ENCODE results near the gene BMPR1A. TPM values are rescaled to one million over a fixed set of nuclear protein-coding genes. Genes with fewer than 3 reads are reported as not detected.

Gene BMPR1A
- total RNA-seq, 1 experiment from 2014 or later, result 104 TPM

DNA sequence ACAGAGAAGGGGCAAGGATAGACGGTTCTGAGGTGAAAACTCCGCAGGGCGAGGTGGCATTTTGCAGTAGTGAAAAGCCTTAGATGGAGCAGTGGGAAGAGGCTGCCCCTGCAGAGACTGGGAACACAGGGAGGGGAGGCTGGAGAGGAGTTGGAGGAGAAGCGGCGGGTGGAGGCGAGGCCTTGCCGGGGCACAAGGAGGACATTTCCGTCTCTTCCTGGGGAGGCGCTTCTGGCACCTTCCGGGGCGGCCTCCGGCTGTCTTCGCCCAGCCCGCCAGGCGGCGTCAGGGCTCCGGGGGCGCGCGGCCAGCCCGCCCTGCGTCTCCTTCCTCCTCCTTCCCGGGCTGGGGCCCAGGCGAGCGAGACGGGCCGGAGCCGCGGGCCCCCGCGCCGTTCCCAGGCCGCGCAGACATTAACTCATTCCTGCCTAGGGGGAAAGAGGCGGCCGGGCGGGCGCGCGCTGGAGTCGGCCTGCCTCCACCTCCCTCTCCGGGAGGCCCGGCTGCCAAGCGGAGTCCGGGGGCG is 45.4 kb upstream of the BMPR1A start:
- H3K27me3 Mint-ChIP-seq (ENCODE audit: low read depth), result peaks cover 4% of the 10 kb centered on the region; the same call in 1 of the 2 replicates
- POLR2A ChIA-PET, result no interaction called here
- CTCF ChIA-PET, result interaction anchor here (1.0 to 2.3 kb wide), 4 partner anchors 22 to 189 kb away, joined by 3 to 14 read pairs (median 8); partner anchors contain the start of gene BMPR1A

More for the DNA sequence above, 45.4 kb upstream of the BMPR1A start:
- Mint-ChIP-seq H3K36me3 (no peaks in the 10 kb centered on the region), H3K9me3 (no peaks in the 10 kb centered on the region), H3K4me1 (peaks cover 58% of the 10 kb centered on the region), H3K27ac (peak overlapping the region; percentile 80), H3K4me3 (peak overlapping the region; percentile 62)
- TF ChIP-seq SP1 (CRISPR knock-in tag; conservative IDR thresholded peaks at IDR 0.05), result peak; percentile 67
- TF ChIP-seq, protein P1, sequence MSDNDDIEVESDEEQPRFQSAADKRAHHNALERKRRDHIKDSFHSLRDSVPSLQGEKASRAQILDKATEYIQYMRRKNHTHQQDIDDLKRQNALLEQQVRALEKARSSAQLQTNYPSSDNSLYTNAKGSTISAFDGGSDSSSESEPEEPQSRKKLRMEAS (CRISPR knock-in tag; IDR thresholded peaks at IDR 0.05), result peak; percentile 71; the same call in 1 of the 2 replicates
- TF ChIP-seq, protein P2, sequence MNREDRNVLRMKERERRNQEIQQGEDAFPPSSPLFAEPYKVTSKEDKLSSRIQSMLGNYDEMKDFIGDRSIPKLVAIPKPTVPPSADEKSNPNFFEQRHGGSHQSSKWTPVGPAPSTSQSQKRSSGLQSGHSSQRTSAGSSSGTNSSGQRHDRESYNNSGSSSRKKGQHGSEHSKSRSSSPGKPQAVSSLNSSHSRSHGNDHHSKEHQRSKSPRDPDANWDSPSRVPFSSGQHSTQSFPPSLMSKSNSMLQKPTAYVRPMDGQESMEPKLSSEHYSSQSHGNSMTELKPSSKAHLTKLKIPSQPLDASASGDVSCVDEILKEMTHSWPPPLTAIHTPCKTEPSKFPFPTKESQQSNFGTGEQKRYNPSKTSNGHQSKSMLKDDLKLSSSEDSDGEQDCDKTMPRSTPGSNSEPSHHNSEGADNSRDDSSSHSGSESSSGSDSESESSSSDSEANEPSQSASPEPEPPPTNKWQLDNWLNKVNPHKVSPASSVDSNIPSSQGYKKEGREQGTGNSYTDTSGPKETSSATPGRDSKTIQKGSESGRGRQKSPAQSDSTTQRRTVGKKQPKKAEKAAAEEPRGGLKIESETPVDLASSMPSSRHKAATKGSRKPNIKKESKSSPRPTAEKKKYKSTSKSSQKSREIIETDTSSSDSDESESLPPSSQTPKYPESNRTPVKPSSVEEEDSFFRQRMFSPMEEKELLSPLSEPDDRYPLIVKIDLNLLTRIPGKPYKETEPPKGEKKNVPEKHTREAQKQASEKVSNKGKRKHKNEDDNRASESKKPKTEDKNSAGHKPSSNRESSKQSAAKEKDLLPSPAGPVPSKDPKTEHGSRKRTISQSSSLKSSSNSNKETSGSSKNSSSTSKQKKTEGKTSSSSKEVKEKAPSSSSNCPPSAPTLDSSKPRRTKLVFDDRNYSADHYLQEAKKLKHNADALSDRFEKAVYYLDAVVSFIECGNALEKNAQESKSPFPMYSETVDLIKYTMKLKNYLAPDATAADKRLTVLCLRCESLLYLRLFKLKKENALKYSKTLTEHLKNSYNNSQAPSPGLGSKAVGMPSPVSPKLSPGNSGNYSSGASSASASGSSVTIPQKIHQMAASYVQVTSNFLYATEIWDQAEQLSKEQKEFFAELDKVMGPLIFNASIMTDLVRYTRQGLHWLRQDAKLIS (CRISPR knock-in tag; IDR thresholded peaks at IDR 0.05; ENCODE audit: borderline replicate concordance), result 0 out of 2 replicates have a peak, but pooled peaks have one; percentile 48
- peak; percentile 74; the same call in 1 of the 2 replicates for TF ChIP-seq TP53 (CRISPR knock-in tag; IDR thresholded peaks at IDR 0.05)
- 0 out of 2 replicates have a peak, but pooled peaks have one; percentile 37 for TF ChIP-seq ZBTB21 (CRISPR knock-in tag; IDR thresholded peaks at IDR 0.05; ENCODE audit: borderline replicate concordance)
- TF ChIP-seq, protein P3, sequence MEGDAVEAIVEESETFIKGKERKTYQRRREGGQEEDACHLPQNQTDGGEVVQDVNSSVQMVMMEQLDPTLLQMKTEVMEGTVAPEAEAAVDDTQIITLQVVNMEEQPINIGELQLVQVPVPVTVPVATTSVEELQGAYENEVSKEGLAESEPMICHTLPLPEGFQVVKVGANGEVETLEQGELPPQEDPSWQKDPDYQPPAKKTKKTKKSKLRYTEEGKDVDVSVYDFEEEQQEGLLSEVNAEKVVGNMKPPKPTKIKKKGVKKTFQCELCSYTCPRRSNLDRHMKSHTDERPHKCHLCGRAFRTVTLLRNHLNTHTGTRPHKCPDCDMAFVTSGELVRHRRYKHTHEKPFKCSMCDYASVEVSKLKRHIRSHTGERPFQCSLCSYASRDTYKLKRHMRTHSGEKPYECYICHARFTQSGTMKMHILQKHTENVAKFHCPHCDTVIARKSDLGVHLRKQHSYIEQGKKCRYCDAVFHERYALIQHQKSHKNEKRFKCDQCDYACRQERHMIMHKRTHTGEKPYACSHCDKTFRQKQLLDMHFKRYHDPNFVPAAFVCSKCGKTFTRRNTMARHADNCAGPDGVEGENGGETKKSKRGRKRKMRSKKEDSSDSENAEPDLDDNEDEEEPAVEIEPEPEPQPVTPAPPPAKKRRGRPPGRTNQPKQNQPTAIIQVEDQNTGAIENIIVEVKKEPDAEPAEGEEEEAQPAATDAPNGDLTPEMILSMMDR (IDR thresholded peaks at IDR 0.05), result peak; percentile 65
- no peak for TF ChIP-seq MXD4 (CRISPR knock-in tag; IDR thresholded peaks at IDR 0.05; ENCODE audit: borderline replicate concordance)
- TF ChIP-seq FOXK1 (CRISPR knock-in tag; IDR thresholded peaks at IDR 0.05), result peak; percentile 71
- 0 out of 2 replicates have a peak, but pooled peaks have one; percentile 24 for TF ChIP-seq KAT7 (CRISPR knock-in tag; IDR thresholded peaks at IDR 0.05; ENCODE audit: borderline replicate concordance)
- no peak for TF ChIP-seq NR3C1 (CRISPR knock-in tag; conservative IDR thresholded peaks at IDR 0.05; ENCODE audit: low read depth)
- TF ChIP-seq TCF7 (CRISPR knock-in tag; IDR thresholded peaks at IDR 0.05; ENCODE audit: low read depth), result no peak
- peak; percentile 63 for TF ChIP-seq MYBL2 (CRISPR knock-in tag; IDR thresholded peaks at IDR 0.05)
- TF ChIP-seq ZNF423 (CRISPR knock-in tag; IDR thresholded peaks at IDR 0.05), result peak; percentile 47; the same call in 1 of the 2 replicates
- TF ChIP-seq, protein P4, sequence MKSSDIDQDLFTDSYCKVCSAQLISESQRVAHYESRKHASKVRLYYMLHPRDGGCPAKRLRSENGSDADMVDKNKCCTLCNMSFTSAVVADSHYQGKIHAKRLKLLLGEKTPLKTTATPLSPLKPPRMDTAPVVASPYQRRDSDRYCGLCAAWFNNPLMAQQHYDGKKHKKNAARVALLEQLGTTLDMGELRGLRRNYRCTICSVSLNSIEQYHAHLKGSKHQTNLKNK (CRISPR knock-in tag; IDR thresholded peaks at IDR 0.05), result no peak
- TF ChIP-seq ETV6 (CRISPR knock-in tag; IDR thresholded peaks at IDR 0.05), result peak; percentile 68; the same call in 1 of the 2 replicates
- no peak for TF ChIP-seq ZNF671 (CRISPR knock-in tag; IDR thresholded peaks at IDR 0.05)
- TF ChIP-seq, protein P5, sequence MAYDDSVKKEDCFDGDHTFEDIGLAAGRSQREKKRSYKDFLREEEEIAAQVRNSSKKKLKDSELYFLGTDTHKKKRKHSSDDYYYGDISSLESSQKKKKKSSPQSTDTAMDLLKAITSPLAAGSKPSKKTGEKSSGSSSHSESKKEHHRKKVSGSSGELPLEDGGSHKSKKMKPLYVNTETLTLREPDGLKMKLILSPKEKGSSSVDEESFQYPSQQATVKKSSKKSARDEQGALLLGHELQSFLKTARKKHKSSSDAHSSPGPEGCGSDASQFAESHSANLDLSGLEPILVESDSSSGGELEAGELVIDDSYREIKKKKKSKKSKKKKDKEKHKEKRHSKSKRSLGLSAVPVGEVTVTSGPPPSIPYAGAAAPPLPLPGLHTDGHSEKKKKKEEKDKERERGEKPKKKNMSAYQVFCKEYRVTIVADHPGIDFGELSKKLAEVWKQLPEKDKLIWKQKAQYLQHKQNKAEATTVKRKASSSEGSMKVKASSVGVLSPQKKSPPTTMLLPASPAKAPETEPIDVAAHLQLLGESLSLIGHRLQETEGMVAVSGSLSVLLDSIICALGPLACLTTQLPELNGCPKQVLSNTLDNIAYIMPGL (CRISPR knock-in tag; IDR thresholded peaks at IDR 0.05), result peak; percentile 93; the same call in 1 of the 2 replicates
- TF ChIP-seq ZNF232 (CRISPR knock-in tag; IDR thresholded peaks at IDR 0.05), result 0 out of 2 replicates have a peak, but pooled peaks have one; percentile 46
- no peak for TF ChIP-seq ZNF219 (CRISPR knock-in tag; IDR thresholded peaks at IDR 0.05; ENCODE audit: borderline replicate concordance)
- TF ChIP-seq ELF4 (CRISPR knock-in tag; IDR thresholded peaks at IDR 0.05; ENCODE audit: low read depth), result peak; percentile 49; the same call in 1 of the 2 replicates
- TF ChIP-seq TEAD1 (CRISPR knock-in tag; IDR thresholded peaks at IDR 0.05), result no peak; the same call in 1 of the 2 replicates
- TF ChIP-seq GABPB1 (CRISPR knock-in tag; IDR thresholded peaks at IDR 0.05), result 0 out of 2 replicates have a peak, but pooled peaks have one; percentile 11
- TF ChIP-seq, protein P6, sequence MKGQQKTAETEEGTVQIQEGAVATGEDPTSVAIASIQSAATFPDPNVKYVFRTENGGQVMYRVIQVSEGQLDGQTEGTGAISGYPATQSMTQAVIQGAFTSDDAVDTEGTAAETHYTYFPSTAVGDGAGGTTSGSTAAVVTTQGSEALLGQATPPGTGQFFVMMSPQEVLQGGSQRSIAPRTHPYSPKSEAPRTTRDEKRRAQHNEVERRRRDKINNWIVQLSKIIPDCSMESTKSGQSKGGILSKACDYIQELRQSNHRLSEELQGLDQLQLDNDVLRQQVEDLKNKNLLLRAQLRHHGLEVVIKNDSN (CRISPR knock-in tag; IDR thresholded peaks at IDR 0.05), result no peak
- TF ChIP-seq RELA (CRISPR knock-in tag; IDR thresholded peaks at IDR 0.05; ENCODE audit: borderline replicate concordance), result no peak
- TF ChIP-seq ESRRA (CRISPR knock-in tag; IDR thresholded peaks at IDR 0.05; ENCODE audit: borderline replicate concordance), result no peak
- TF ChIP-seq, protein P7, sequence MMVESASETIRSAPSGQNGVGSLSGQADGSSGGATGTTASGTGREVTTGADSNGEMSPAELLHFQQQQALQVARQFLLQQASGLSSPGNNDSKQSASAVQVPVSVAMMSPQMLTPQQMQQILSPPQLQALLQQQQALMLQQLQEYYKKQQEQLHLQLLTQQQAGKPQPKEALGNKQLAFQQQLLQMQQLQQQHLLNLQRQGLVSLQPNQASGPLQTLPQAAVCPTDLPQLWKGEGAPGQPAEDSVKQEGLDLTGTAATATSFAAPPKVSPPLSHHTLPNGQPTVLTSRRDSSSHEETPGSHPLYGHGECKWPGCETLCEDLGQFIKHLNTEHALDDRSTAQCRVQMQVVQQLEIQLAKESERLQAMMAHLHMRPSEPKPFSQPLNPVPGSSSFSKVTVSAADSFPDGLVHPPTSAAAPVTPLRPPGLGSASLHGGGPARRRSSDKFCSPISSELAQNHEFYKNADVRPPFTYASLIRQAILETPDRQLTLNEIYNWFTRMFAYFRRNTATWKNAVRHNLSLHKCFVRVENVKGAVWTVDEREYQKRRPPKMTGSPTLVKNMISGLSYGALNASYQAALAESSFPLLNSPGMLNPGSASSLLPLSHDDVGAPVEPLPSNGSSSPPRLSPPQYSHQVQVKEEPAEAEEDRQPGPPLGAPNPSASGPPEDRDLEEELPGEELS (CRISPR knock-in tag; IDR thresholded peaks at IDR 0.05), result 0 out of 2 replicates have a peak, but pooled peaks have one; percentile 85
- peak; percentile 81 for ATAC-seq
- DNase-seq (ENCODE audit: low spot score), result peak; percentile 88
